GM19240 (cell line): ENCODE measurements around the gene ADAM11.

Experiments
- DNase-seq: peaks from one replicate; pipeline ENCODE4 v3.0.0; 2011; ENCODE audit warnings: low spot score; ENCODE audit not compliant: insufficient read length

Gene ADAM11

DNA sequence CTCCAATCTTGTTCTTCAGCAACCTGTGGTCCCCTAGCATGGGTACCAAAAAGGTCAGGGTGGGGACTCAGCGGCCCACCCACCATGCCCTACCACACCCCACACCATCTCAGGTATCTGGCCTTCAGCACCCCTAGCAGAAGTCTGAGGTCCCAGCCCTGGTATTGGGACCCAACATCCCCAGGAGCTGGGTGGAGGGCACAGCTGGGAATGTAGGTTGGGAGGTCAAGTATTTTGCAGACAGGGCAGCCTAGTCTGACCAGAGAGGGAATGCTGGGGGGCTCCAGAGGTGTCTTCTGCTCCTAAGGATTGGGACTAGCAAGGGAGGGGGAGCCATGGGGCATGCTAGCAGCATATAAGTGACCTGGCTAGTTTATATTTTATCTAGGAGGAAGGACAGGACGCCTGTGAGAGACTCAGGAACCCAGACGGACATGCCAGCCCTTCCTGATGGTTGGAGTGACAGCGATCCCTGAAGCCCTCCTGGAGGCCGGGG is 822 bp upstream of the ADAM11 start:
- no peak for DNase-seq

DNA sequence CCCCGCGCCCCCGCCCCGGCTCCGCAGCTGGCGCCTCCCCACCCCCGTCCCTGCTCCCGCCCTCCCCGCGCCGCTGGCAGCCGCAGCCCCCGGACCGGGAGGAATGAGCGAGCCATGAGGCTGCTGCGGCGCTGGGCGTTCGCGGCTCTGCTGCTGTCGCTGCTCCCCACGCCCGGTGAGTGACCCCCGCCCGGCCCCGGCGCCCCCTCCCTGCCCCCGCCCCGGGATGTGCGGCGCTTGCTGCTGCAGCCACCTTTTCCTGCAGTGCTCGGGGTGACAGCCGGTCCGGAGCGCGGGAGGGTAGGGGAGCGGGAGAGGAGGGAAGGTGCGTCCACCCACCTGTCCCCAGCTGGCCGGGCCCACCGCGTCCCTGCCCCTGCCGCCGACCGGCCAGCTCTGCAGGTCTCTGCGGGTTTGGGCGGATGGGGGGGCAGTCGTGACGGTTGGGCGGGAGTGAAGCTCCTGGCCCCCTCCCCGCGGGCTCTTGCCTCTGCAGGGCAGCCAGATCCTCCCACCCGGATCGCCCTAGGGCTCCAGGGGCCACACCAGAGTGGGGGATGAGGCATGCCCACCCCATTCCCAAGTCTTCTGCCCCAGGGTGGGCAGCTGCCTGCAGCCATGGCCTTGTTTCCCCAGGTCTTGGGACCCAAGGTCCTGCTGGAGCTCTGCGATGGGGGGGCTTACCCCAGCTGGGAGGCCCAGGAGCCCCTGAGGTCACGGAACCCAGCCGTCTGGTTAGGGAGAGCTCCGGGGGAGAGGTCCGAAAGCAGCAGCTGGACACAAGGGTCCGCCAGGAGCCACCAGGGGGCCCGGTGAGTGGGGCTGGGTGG is 513 bp downstream of the ADAM11 start:
- no peak for DNase-seq

DNA sequence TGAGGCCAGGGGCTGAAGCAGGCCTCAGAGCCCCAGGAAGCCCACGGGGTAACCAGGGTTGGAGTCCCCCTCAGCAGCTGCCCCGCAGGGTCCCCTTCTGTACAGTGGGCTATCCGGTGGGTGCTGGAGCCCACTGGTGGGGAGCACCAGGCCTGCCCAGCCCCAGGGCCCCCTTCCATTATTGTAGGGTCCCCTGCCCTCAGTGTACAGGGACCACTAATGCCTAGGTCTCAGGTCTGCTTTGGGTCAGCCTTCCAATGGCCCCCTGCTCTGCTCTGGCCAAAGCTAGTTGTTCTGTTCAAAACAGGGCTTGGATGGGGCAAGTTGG is 1.1 kb downstream of the ADAM11 start:
- no peak for DNase-seq

DNA sequence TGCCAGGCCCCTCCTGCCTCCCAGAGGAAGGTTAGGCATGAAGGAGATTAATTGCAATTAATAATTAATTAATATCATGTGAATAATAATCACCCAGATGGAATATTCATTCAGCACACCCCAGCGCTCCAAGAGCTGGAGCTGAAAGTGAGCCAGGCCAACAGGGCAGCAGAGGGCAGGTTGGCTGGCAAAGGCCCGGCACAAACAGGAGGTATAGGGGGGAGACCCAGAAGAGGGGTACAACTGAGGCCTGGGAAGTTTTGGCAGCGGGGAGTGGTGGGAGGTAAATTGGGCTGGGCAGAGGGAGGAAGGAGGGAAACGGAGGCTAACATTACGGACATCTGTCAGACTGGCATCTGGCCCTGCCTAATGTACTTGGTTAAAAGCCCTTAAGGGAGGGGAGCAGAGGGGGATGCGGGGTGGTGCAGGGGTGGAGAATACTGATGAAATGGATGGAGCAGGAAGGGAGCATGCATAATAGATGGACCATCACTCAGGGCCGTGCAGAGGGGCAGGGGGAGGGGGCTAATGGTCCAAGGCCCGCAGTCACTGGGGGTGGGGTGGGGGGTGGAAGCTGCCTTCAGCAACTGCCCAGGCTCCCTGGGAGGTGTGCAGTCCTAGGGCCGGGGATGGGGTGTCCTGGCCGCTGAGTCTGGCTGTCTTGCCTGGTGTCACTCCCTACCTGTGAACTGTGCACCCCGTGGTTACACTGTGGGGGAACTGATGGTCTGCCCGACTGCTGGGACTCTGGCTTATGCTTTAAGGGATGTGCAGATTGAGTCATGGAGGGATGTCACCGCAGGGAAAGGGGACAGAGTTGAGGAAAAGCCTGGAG is 1.9 kb downstream of the ADAM11 start:
- DNase-seq = no peak

DNA sequence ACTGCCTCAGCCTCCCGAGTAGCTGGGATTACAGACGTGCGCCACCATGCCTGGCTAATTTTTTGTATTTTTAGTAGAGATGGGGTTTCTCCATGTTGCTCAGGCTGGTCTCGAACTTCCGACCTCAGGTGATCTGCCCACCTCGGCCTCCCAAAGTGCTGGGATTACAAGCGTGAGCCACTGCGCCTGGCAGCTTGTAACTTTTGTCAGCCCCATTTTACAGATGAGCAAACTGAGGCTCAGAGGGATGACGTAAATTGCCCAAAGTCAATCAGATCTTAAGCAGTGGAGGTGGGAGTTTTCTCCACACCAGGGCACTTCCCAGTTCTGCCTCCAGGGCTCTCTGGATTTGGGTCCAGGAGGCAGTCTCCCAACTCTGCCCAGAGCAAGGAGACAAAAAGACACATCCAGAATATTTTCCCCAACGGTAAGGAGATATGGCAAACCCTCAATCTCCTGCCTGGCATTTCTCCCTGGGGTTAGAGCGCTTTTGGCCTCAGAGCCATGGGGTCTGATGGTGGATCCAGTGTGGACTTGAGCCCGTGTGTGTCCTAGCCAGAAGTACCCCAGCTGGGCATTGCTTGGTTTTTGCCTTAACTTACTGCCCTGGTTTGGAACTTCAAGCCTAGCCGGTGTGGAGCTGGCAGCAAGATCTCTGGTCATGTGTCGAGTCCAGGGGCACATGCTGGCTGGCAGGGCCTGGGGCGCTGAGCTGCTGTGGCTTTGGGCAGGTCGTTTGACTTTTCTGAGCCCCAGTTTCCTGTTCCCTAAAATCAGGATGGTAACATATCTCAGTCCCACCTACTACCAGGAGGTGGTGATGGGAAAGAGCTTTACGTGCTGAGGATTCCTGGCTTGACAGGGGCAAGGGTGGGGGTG is 3.4 kb downstream of the ADAM11 start:
- no peak for DNase-seq

DNA sequence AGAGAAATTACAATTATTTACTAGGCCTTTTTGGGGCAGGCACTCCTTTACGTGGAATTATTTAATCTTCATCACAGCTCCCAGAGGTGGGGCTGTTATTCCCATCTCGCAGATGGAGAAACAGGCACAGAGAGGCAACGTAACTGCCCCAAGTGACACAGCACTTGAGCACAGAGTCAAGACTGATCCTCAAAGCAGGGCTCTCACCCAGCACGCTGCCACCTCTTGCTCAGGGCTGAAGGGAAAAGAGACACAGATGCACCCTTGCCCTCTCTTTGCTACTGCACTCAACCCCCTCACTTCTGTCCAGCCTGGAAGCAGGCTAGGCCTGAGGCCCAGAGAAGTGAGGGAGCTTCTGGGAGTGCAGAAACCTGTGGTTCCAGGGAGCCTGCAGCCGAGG is 4.4 kb downstream of the ADAM11 start:
- no peak for DNase-seq

DNA sequence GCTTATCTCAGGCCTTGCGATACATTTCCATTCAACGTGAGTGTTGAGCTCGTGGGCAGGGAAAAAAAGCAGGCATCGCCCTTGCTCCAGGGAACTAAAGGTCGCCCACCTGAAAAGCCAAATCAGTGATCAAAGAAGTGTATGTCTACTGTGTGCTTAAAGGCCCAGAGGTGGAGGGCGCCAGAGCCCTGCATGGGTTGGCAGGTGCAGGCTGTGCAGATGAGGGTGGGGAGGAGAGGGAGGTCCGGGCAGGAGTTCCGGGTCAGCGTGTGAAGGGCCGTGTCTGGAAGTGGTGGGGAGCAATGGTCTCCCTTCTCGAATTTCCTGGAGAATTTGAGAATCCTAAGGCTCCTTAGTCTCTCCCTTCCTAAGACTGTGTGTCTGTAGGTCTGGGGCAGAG is 7.2 kb downstream of the ADAM11 start:
- DNase-seq = no peak

DNA sequence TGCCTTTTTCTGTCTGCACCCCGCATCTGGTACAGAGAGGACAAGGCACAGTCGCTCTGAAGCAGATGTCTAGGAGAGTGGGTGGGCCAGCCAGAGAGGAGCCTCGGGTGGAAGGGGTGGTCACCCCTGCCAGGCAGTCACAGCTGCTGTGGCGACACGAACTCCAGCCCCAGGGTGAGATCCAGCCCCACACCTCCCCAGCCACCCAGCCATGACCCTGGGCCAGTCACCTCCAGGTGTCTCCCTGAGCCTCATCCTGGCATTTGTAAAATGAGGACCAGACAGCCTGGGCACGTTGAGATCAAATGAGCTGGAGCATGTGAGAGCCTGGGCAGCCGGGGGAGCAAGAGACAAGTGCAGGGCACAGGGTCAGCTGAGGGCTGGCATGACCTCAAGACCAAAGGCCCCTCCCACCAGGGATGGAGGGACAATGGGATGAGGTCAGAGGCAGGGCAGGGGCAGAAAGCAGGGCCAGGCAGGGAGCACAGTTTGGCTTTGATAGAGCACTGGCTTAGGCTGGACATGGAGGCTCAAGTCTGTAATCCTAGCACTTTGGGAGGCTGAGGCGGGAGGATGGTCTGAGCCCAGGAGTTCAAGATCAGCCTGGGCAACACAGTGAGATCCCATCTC is 7.7 kb downstream of the ADAM11 start:
- DNase-seq = no peak

DNA sequence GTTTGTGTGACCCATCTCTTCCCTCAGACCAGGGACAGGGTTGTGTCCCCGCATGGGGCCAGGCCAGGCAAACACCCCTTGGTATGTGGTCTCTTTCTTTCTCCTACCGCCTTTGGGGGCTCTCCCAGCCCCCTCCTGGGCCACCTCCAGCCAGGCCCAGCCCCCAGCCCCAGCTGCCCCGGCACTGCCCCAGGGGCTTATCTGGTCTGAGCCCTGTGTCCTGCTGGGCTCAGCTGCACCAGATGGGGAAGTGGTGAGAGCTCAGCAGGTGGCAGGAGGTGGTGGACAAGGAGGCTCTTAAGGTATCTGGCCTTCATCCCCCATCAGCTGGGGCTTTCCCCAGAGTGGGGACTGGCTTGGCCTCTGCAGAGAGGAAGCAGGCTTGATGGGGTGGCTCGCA is 8.7 kb downstream of the ADAM11 start:
- no peak for DNase-seq

DNA sequence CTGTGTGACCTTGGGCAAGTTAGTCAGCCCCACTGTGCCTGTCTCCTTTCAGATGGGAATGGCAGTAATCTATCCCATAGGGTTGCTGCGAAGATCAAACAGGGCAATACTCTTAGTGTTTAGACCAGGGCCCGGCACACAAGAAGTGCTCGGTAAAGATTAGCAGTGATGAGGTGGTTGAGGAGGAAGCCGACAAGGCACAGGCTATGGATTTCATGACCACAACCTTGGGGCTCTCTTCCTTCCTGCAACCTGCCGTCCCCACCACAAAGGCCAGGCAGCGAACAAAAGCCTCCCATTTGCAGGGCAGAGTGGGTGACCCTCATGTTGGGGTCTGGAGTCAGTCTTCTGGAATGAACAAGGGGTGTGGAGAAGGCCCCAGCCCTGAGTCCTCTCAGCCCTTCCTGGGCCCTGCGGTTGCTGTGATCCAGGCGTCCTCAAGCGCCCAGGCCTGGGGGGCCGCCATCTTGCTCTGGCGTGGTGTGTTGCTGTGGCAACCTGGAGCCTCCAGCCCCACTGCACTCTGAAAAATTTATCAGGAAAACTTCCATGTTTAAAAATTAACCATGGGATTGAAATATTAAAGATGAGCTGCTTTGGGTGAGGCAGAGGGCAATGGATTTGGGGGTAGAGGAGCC is 9.8 kb downstream of the ADAM11 start:
- no peak for DNase-seq

DNA sequence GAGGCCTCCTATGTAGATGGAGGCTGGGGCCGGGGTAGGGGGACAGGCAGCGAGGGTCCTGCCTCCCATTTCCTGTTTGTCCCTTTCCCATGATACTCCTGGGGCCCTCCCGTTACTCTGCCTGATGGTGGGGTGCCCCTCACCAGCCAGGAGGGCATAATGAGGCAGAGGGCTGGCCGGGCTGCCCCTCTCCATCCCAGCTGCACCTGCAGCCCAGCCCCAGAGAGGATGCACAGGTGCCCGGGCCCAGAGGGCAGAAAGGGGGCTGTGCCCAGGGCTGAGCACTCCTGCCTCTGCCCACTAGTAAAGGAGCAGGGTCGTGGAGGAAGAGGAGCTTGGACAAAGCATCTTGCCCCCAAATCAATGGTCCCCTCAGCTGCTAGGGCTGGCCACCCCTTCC is 10.4 kb downstream of the ADAM11 start:
- DNase-seq = no peak

DNA sequence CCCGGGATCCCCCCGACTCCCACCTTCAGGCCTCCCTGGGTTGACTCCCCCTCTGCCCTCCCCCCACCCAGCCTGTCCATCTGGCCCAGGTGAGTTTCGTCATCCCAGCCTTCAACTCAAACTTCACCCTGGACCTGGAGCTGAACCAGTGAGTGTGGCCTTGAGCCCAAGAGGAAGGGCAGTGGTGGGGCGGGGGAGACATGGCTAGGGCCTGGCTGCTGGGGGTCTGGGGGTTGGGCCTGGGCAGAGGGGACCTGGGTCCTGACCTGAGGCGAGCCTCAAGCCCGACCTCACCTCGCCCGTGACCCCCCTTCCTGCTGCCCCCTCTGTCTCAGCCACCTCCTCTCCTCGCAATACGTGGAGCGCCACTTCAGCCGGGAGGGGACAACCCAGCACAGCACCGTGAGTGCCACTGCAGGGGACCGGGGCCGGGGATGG is 10.9 kb downstream of the ADAM11 start:
- DNase-seq = no peak

DNA sequence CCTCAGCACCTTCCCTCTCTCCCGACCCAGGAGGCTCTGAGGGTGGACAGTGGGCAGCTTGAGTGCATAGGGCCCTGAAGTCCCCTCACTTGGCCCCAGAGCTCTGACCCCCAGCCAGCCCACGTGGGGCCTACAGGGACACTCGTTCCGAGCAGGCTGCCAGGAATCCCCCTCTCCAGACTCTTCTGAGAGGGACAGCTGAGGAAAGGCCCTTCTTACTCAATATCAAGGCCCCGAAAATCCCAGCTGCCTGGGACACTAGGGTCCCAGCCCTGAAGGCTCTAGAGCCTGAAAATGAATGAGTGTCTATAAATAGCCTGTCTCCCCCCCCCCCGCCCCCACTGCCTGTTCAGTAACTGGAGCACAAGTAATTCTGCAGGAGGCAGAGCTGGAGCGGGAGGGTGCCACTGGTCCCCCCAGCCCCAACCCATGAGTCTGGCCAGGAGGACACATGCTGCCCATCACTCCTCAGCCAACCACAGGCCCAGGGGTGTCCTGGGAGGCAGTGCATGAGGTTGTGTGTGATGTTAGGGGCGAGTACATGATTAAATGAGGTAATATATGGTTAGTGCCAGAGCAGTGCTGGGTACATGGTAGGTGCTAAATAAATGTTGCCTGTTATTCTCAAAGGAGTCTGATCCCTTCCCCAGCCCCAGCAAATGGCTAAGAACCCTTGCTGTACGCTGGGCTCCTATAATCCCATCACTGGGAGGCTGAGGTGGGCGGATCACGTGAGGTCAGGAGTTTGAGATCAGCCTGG is 11.6 kb downstream of the ADAM11 start:
- DNase-seq = no peak

DNA sequence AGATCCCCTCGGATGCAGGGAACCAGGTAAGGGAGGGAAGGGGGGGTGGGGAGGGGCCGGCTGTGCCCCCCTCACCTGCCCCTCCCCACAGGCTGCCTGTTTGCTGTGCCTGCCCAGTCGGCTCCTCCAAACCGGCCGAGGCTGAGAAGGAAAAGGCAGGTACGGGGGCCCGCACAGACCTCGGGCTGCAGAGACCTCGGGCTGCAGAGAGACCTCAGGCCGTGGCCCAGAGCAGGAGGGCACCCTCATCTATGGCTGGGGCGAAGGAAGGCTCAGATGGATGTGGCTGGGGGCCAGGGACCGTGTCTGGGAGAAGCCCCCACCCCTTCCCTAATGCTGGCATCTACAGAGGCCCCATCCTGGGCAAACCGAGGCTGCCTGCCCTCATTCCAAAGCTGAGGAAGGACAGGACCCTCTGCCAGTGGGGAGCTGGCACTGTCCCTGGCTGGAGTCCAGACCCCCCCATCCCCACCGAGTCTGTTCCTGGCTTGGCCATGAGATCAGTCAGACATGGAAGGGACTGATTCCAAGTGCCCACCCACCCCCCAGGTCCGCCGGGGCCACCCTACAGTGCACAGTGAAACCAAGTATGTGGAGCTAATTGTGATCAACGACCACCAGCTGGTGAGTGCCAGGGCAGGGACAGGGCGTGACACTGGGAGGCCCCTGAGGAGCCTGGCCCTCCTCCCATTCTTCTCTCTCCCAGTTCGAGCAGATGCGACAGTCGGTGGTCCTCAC is 13.7 kb downstream of the ADAM11 start:
- no peak for DNase-seq

DNA sequence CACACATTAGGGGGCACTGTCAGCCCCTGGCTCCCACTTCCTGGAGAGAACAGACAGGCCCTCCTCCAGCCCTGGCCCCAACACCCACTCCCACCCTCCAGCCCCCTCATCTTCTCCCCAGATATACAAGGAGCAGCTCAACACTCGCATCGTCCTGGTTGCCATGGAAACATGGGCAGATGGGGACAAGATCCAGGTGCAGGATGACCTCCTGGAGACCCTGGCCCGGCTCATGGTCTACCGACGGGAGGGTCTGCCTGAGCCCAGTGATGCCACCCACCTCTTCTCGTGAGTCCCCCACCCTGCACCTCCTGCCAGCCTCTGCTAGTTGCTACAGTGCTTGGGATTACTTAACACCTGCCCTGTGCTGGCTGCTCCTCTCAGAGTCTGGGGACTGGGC is 14.4 kb downstream of the ADAM11 start:
- DNase-seq = no peak

DNA sequence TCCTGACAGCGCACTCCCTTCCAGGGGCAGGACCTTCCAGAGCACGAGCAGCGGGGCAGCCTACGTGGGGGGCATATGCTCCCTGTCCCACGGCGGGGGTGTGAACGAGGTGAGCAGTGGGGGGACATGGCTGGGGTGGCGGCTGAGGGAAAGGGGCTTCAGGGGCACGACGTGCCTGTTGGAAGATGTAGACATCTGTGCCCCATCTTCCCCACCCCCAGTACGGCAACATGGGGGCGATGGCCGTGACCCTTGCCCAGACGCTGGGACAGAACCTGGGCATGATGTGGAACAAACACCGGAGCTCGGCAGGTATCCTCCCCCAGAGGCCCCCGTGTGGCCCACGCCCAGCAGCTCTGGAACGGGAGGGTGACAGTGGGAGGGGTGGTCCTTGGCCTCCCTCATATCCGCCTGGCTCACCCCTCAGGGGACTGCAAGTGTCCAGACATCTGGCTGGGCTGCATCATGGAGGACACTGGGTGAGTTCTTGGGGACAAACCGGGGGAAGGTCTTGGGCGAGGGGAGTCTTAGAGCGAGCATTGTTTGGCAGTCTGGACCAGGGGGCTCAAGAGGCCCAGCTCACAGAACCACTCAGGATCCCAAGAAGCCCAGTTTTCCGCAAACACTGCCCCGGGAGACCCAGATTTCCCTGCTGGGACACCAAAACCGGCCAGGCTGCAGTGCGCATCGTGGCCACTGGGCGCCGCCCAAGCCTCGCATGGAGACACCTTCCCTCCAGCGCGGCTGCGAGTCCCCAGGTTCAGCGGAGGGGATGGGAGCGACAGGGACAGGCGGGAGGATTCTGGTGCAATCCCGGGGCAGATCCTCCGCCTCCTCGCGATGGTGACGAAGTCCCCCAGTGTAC is 15.7 kb downstream of the ADAM11 start:
- DNase-seq = peak; percentile 94

DNA sequence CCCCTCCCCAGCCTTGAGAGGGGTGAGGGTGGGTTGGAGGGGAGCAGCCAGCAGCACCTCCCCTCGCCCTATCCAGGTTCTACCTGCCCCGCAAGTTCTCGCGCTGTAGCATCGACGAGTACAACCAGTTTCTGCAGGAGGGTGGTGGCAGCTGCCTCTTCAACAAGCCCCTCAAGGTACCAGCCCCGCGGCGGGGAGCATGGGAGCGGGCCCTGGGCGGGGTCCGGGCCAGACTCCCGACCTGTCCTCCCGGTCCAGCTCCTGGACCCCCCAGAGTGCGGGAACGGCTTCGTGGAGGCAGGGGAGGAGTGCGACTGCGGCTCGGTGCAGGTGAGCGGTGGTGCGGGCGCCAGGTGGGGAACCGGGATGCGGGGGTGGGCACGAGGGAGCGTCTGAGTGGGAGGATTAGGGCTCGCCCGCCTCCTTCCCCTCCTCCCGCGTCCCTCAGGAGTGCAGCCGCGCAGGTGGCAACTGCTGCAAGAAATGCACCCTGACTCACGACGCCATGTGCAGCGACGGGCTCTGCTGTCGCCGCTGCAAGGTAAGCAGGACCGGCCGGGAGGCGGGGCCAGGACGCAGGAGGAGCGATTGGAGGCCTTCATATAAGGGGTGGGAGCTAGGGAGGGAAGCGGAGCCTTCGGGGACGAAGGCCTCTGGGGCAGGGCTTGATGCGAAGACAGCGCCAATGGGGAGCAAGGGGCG is 16.5 kb downstream of the ADAM11 start:
- peak; percentile 96 for DNase-seq
